GM23338 (cell line): ENCODE results near the gene OR51B2.

Experiments
- ZNF331 ChIP-seq: fragments of 250-450 bp; sonication (Bioruptor Pico); IDR thresholded peaks from 2 replicates; pipeline ENCODE4 v1.5.0; 2020; ENCODE audit warnings: low read depth, mild to moderate bottlenecking, moderate library complexity
- TF ChIP-seq, protein P1 (sequence below): IDR thresholded peaks from one replicate; pipeline ENCODE4 v1.6.1; 2018; ENCODE audit warnings: antibody characterized with exemption; ENCODE audit not compliant: unreplicated experiment
- TF ChIP-seq, protein P2 (sequence below), 2 experiments: fragments of 200-600 bp in 1 of 2; sonication (generic) in 1 of 2; conservative IDR thresholded peaks; 2 replicates each; pipeline versions ENCODE4 v1.5.1 to v1.6.1; 2016 to 2017; ENCODE audit warnings: antibody characterized with exemption in 2 of 2, low read depth in 2 of 2, mild to moderate bottlenecking in 2 of 2, moderate library complexity in 1 of 2

DNA sequence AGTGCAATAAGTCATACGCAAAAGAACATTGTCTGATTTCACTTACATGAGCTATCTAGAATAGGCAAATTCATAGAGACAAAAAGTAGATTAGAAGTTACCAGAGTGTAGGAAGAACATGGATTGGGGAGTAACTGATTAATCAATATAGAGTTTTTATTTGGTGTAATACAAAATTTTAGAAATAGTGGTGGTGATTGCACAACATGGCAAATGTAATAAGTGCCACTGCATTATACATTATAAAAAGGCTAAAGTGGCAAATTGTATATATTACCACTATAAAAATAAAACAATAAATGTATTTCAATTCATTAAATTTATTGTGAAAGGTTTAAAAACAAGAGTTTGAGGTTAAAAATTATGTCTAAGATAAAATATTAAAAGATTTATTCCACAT lies 13.7 kb downstream of the OR51B2 start:
- TF ChIP-seq, protein P1, sequence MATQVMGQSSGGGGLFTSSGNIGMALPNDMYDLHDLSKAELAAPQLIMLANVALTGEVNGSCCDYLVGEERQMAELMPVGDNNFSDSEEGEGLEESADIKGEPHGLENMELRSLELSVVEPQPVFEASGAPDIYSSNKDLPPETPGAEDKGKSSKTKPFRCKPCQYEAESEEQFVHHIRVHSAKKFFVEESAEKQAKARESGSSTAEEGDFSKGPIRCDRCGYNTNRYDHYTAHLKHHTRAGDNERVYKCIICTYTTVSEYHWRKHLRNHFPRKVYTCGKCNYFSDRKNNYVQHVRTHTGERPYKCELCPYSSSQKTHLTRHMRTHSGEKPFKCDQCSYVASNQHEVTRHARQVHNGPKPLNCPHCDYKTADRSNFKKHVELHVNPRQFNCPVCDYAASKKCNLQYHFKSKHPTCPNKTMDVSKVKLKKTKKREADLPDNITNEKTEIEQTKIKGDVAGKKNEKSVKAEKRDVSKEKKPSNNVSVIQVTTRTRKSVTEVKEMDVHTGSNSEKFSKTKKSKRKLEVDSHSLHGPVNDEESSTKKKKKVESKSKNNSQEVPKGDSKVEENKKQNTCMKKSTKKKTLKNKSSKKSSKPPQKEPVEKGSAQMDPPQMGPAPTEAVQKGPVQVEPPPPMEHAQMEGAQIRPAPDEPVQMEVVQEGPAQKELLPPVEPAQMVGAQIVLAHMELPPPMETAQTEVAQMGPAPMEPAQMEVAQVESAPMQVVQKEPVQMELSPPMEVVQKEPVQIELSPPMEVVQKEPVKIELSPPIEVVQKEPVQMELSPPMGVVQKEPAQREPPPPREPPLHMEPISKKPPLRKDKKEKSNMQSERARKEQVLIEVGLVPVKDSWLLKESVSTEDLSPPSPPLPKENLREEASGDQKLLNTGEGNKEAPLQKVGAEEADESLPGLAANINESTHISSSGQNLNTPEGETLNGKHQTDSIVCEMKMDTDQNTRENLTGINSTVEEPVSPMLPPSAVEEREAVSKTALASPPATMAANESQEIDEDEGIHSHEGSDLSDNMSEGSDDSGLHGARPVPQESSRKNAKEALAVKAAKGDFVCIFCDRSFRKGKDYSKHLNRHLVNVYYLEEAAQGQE = no peak
- TF ChIP-seq, protein P2, sequence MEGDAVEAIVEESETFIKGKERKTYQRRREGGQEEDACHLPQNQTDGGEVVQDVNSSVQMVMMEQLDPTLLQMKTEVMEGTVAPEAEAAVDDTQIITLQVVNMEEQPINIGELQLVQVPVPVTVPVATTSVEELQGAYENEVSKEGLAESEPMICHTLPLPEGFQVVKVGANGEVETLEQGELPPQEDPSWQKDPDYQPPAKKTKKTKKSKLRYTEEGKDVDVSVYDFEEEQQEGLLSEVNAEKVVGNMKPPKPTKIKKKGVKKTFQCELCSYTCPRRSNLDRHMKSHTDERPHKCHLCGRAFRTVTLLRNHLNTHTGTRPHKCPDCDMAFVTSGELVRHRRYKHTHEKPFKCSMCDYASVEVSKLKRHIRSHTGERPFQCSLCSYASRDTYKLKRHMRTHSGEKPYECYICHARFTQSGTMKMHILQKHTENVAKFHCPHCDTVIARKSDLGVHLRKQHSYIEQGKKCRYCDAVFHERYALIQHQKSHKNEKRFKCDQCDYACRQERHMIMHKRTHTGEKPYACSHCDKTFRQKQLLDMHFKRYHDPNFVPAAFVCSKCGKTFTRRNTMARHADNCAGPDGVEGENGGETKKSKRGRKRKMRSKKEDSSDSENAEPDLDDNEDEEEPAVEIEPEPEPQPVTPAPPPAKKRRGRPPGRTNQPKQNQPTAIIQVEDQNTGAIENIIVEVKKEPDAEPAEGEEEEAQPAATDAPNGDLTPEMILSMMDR (conservative IDR thresholded peaks at IDR 0.05; ENCODE audit: low read depth in 2 of 2) = no peak
- no peak for TF ChIP-seq ZNF331 (CRISPR knock-in tag)
